Globus pallidus (tissue), 1 donor: ENCODE measurements around the gene CAPN5.
A peak's percentile ranks its signal among the peaks of the same experiment; 100 is the strongest.

Source experiments
- DNase-seq: peaks from one replicate; pipeline ENCODE4 v3.0.0-alpha.2; 2015; ENCODE audit warnings: low spot score

The CAPN5 gene

GRCh38 chr11:77118971-77119370, 52.2 kb downstream of the CAPN5 start:
- no peak for DNase-seq

GRCh38 chr11:77119531-77119936, 52.8 kb downstream of the CAPN5 start:
- DNase-seq: no peak

DNA sequence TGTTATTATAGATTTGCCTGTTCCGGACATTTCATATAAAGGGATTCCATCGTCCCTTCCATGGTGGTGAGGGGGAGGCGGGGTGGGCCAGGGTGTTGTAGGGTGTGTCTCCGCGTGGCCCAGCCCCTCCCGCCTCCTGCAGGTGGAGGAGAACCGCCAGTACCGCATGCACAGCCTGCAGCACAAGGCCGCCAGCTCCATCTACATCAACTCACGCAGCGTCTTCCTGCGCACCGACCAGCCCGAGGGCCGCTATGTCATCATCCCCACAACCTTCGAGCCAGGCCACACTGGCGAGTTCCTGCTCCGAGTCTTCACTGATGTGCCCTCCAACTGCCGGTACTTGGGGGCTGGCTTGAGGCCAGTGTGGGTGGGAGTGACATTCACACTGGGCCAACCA, 53.8 kb downstream of the CAPN5 start:
- no peak for DNase-seq

GRCh38 chr11:77121096-77121640, 54.4 kb downstream of the CAPN5 start:
- no peak for DNase-seq

- no peak for DNase-seq
Measured at GRCh38 chr11:77121876-77122575, 55.3 kb downstream of the CAPN5 start.

- DNase-seq: no peak
Measured at GRCh38 chr11:77122576-77123212, 55.9 kb downstream of the CAPN5 start.

DNA sequence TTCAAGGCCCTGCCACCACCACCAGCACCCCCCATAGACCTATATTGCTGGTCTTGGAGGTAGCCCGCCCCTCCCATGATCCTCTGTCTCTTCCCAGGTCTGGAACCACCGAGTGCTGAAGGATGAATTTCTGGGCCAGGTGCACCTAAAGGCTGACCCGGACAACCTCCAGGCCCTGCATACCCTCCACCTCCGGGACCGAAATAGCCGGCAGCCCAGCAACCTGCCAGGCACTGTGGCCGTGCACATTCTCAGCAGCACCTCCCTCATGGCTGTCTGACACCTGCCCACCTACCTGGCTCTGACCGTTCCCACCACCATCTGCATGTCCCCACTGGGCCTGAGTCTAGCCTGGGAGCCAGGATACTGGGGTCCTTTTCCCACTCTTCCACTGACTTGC, 56.8 kb downstream of the CAPN5 start:
- no peak for DNase-seq

- DNase-seq: no peak
Measured at GRCh38 chr11:77124041-77124440, 57.3 kb downstream of the CAPN5 start.

DNA sequence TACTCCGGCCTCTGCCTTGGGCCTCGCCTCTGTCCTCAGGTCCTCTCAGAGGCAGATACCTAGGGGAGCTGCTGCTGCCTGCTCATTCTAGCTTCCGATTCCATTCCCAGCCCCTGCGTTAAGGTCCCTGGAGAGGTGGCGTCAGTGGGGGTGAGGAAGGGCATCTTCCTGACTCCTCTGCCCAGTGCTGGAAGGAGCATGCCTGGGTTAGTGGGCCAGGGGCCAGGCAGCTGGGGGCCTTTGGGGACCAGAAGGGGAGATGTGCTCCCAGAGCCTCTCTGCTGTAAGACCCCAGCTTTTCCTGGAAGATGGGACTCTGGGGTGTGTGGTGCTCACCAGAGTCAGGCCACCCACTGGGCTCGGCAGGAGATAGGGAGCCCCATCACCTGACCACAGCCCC, 57.7 kb downstream of the CAPN5 start:
- DNase-seq: no peak

GRCh38 chr11:77125191-77125590, 58.4 kb downstream of the CAPN5 start:
- DNase-seq: no peak

DNA sequence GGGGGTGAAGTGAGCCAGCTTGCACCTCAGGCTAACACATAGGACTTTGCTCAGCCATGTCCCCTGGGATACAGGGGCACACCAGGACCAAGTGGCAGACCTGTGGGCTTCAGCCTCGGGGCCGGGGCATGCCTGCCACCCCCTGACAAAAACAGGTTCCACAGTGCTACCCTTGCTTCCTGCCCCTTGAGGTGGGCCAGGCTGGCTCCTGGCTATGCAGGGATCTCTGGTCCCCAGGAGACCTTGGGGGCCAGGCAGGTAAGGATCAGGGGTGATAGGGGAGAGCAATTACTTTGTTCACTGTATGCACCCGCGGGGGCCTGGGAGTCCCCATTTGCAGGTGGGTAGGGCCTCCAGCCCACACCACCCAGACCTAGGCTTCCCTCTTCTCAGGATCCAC, 58.9 kb downstream of the CAPN5 start:
- no peak for DNase-seq

DNA sequence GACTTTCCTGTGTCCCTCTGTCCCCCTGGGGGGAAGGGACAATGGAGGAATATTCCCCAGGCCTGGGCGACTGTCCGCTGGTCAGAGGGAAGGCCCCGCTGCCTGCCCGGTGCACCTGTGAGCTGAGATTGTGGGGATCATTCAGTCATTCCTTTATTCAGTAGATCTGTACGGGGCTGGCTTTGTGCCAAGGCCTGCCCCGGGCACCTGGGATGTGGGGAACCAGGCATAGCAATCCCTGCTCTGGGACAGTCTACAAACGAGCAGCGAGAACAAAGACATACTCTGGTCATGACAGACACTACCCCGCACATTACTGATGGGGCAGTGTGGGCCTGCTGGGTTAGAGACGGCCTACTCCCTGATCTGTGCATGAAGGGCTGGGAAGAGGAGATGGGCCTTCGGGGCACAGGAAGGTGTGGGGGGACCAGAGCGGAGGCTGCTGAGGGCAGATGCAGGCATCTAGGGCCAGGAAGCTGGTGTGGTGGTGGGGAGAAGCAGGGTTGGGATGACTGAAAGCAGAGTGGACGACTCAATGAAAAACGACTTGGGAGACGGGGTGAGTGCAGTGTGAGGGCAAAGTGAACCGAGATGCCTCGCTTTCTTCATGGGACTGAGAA, 59.5 kb downstream of the CAPN5 start:
- DNase-seq: no peak

DNA sequence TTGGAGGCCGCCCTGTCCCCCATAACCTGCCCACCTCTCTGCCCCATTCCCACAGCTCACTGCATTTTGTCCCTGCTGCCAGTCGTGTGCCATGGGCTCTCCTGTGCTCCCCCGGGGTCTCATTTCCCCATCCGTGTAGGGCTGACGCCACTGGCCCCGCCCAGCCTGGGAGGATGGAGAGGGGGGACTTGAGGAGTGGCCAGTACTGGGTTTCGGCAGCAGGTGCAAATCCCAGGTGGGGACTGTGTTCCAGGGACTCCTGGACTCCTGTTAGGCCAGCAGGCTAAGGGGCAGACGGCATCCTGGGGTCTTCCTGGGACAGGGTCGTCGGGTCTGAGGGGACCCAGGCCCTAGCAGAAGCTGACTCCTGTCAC, 60.1 kb downstream of the CAPN5 start:
- DNase-seq: no peak

DNA sequence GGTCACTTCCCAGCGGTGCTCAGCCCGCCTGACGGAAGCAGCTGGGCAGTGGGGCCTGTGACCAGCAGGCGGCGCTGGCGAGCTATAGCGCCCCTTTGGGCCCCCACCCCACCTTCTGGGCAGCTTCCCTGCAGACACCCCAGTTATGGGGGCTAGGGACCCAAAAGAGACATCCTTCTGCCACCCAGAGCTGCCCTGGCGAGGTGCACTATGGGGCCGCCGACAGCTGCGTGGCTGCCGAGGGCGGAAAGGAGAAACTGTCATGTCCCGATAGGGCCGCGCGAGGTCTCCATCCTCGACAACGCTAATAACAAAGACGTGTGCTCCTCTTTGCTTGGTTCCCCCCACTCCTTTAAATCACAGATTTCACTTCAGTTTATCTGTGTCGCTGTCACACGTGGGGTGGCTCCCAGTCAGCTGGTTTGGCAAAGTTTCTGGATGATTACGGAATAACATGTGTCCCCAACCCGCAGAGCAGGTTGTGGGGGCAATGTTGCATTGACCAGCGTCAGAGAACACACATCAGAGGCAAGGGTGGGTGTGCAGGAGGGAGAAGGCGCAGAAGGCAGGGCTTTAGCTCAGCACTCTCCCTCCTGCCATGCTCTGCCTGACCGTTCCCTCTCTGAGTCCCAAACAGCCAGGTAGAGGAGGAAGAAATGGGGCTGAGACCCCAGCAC, 60.6 kb downstream of the CAPN5 start:
- DNase-seq: peak; percentile 41

DNA sequence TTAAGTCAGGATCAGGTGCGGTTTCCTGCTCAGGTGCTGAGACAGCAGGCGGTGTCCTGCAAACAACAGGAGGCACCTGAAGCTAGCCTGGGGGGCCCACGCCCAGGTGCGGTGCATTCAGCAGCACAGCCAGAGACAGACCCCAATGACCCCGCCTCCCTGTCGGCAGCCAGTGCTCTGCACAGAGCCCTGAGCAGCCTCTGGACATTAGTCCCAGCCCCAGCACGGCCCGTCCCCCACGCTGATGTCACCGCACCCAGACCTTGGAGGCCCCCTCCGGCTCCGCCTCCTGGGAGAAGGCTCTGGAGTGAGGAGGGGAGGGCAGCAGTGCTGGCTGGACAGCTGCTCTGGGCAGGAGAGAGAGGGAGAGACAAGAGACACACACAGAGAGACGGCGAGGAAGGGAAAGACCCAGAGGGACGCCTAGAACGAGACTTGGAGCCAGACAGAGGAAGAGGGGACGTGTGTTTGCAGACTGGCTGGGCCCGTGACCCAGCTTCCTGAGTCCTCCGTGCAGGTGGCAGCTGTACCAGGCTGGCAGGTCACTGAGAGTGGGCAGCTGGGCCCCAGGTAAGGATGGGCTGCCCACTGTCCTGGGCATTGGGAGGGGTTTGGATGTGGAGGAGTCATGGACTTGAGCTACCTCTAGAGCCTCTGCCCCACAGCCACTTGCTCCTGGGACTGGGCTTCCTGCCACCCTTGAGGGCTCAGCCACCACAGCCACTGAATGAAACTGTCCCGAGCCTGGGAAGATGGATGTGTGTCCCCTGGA, 61.3 kb downstream of the CAPN5 start, which contains the start of gene MYO7A:
MYO7A (plus strand) TSS at position 327 of the 772 bp plus-strand sequence. CDS start 2,389 bp downstream, outside the sequence.
- peak; percentile 69 for DNase-seq

DNA sequence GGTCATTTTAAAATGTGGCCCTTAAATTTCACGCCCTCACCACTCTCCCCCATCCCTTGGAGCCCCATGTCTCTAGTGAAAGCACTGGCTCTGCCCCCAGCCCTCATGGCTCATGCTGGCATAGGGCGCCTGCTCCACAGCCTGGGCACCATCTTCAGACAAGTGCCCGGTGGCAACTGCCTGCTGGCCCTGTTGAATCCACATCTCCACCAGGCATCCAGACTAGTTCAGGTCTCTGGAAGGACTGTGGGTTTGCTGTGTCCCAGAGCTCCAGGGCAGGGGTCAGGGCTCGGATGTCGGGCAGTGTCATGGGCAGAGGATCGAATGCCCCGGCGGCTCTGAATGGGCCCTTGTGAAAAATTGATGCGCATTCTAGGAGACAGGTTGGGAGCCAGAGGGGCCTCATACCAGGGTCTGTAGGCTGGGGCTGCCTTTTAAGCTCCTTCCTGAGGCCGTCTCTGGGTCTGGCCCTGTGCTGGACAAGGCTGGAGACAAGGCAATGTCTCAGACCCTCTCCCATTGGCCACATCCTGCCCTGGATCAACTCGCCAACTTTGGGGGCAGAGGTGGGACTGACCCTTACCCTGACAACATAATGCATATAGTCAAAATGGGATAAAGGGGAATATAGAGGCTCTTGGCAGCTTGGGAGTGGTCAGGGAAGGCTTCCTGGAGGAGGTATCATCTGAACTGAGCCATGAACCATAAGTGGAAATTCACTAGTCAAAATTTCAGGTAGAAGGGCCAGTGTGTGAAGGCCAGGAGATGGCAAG, 62.5 kb downstream of the CAPN5 start:
- DNase-seq: no peak

GRCh38 chr11:77129842-77130756, 63.3 kb downstream of the CAPN5 start:
- DNase-seq: no peak

DNA sequence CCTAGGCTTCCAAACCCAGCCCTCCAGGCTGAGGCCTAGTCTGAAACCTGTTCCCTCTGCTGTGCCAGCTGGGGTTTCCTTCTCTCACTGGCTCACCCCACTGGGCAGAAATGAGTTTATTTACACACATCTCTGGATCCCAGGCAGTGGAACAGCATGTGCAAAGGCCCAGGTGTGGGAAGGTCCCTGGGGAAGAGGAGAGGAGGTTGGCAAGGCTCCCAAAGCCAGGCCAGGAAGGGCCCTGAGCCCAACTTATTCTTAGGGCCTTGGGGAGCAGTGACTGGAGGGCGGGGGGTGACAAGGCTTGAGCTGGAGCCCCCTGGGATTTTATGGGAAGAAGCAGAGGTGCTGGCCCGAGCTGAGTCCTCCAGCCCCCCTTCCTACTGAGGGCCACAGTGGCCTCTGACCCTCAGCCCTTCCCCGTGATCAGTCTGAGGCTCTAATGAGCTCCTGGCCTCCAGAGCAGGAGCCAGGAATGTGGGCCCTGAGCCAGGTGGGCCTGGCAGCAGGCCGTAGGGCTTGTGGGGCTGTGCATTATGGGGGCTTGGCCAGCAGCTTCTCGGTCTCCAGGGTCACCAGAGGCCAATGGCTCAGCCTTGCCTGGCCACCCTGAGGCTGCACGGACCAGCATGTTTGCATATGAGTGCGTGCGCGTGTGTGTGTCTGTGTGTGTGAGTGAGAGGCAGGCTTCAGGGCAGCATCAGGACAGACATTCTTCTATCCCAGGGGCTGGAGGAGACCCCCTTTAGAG, 64.2 kb downstream of the CAPN5 start:
- DNase-seq: no peak

DNA sequence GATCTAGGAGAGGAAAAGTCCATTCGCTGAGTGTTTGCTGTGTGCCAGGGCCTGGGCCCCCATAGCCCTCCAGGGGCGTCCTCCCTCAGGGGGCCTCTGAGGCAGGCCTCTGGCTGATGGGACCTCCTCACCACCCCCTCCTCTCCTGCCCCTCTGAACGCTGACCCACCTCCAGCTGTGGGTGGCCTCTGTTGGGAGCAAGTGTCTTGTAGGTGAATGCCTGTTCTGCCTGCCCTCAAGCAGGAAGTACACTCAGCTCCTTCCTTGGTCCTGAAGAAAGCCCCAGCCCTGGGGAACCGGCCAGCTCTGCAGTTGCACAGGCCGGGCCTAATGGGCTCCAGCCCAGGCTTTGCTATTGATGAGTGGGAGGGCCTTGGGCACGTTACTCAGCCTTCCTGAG, 64.8 kb downstream of the CAPN5 start:
- DNase-seq: no peak
